ENCODE measurements around the gene EEFSEC.

DNA sequence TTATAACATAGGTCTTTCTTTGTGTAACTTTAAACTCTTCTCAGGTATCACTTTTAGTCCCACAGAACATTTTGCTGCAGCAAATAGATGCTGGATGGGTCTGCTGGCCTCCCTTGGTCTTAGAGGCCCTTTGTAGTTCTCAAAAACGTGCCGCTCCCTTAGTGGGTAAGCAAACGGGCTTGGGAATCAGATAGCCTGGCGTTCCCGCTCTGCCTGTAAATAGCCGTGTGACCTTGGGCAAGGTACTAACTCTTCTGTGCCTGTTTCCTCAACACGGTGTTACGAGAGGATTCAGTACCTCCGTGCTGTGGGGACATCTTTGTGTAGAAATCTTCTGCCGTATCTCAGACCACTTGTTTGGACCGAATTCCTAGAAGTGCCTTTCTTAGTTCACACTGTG lies 249.0 kb downstream of the EEFSEC start:
- TF ChIP-seq CTCF (conservative IDR thresholded peaks at IDR 0.05; ENCODE audit: low read depth in 2 of 2), result no peak
- no peak for TF ChIP-seq POLR2AphosphoS5 (IDR thresholded peaks at IDR 0.05; ENCODE audit: low read depth)
- TF ChIP-seq EZH2 (IDR thresholded peaks at IDR 0.05; ENCODE audit: low read depth, unreplicated experiment), result no peak
- TF ChIP-seq REST (IDR thresholded peaks at IDR 0.05; ENCODE audit: unreplicated experiment), result no peak
